ENCODE measurements around the gene PRR7.
A peak's percentile ranks its signal among the peaks of the same experiment; 100 is the strongest.

Gene PRR7

GRCh38 chr5:177504086-177505056, 57.8 kb downstream of the PRR7 start:
- peaks cover 63% of the 10 kb centered on the region for H3K36me3 ChIP-seq
- peak overlapping the region; percentile 71 for H3K9ac ChIP-seq
- peak overlapping the region; percentile 39; the same call in 1 of the 2 replicates for H3K4me3 ChIP-seq
- H3K27ac ChIP-seq, result peak overlapping the region; percentile 72
- H4K20me1 ChIP-seq, result peaks cover 63% of the 10 kb centered on the region
- H3K4me1 ChIP-seq, result peaks cover 83% of the 10 kb centered on the region
- no peaks in the 10 kb centered on the region for H3K27me3 ChIP-seq
- TF ChIP-seq Cebpa-rat (IDR thresholded peaks at IDR 0.05), result no peak
- no peaks in the 10 kb centered on the region for H3K9me3 ChIP-seq
- H3K4me2 ChIP-seq, result peak overlapping the region; percentile 98

GRCh38 chr5:177505075-177505474, 58.5 kb downstream of the PRR7 start:
- Histone ChIP-seq H3K27me3 (no peaks in the 10 kb centered on the region), H3K9me3 (no peaks in the 10 kb centered on the region), H3K27ac (peak overlapping the region; percentile 72), H3K9ac (peak overlapping the region; percentile 71), H3K4me2 (peak overlapping the region; percentile 98), H3K4me1 (peaks cover 78% of the 10 kb centered on the region), H4K20me1 (peaks cover 63% of the 10 kb centered on the region), H3K36me3 (peaks cover 63% of the 10 kb centered on the region), H3K4me3 (peak overlapping the region; percentile 39; the same call in 1 of the 2 replicates)
- no peak for TF ChIP-seq Cebpa-rat (IDR thresholded peaks at IDR 0.05)

All from BLaER1 (cell line).